ENCODE measurements around the gene DCAF5.
"Not testable (repeated sequence)": the region's sequence is repeated elsewhere in the genome, so short reads cannot be mapped to it uniquely, and the experiment has no call there.

DCAF5 gene

GRCh38 chr14:69038455-69039287, 114.2 kb downstream of the DCAF5 start:
- no peak for DNase-seq

- DNase-seq, result peak; percentile 43
Measured at GRCh38 chr14:69037790-69038454, 115.0 kb downstream of the DCAF5 start.

GRCh38 chr14:69036757-69037506, 116.0 kb downstream of the DCAF5 start:
- DNase-seq, result no peak

- DNase-seq, result no peak
Measured at GRCh38 chr14:69034612-69035262, 118.2 kb downstream of the DCAF5 start.

GRCh38 chr14:69027242-69027913, 125.5 kb downstream of the DCAF5 start:
- no peak for DNase-seq

- DNase-seq, result no peak
Measured at GRCh38 chr14:69023035-69023434, 129.9 kb downstream of the DCAF5 start.

GRCh38 chr14:69022093-69022492, 130.8 kb downstream of the DCAF5 start:
- DNase-seq, result not testable (repeated sequence)

GRCh38 chr14:69017706-69018105, 135.2 kb downstream of the DCAF5 start:
- DNase-seq, result no peak

GRCh38 chr14:69014829-69015259, 138.1 kb downstream of the DCAF5 start:
- DNase-seq, result peak; percentile 59

GRCh38 chr14:69013943-69014782, 138.8 kb downstream of the DCAF5 start:
- peak; percentile 97 for DNase-seq

GRCh38 chr14:69012256-69012953, 140.5 kb downstream of the DCAF5 start:
- peak; percentile 82 for DNase-seq

- peak; percentile 80 for DNase-seq
Measured at GRCh38 chr14:69010648-69011047, 142.3 kb downstream of the DCAF5 start.

- DNase-seq, result no peak
Measured at GRCh38 chr14:69008421-69008884, 144.5 kb downstream of the DCAF5 start.

- DNase-seq, result no peak
Measured at GRCh38 chr14:69006346-69006745, 146.6 kb downstream of the DCAF5 start.

- peak; percentile 52 for DNase-seq
Measured at GRCh38 chr14:69005432-69006148, 147.3 kb downstream of the DCAF5 start.

- no peak for DNase-seq
Measured at GRCh38 chr14:69004731-69005431, 148.0 kb downstream of the DCAF5 start.

GRCh38 chr14:69003626-69004025, 149.3 kb downstream of the DCAF5 start:
- no peak for DNase-seq

GRCh38 chr14:69002069-69002468, 150.8 kb downstream of the DCAF5 start:
- DNase-seq, result peak; percentile 51

GRCh38 chr14:69001375-69001774, 151.5 kb downstream of the DCAF5 start:
- no peak for DNase-seq

Data from inflammatory macrophage treated with lipopolysaccharide for 4 hours (primary cell).